Stimulated activated naive B cell treated with anti-CD40 and anti-IgM and Interleukin-4, amounts not matched to agents 10 μg/mL and 1 μg/mL and 100 μg/mL, for 72 hours (primary cell): ENCODE data around the gene C14orf180.

Experiments used
- ATAC-seq, 2 donors: fragments of 150-1000 bp; cut with Tn5 transposase; replicated peaks; 2 replicates each; pipeline ENCODE4 v1.10.0; 2021; ENCODE audit warnings: moderate library complexity in 1 of 2
- DNase-seq: peaks from one replicate; pipeline ENCODE4 v3.0.0; 2021
- H3K27ac Mint-ChIP-seq: one replicate; pipeline ENCODE4 v1.8.0; 2022; ENCODE audit warnings: mild to moderate bottlenecking, mixed read lengths
- H3K27me3 Mint-ChIP-seq, 2 donors: one replicate each; pipeline ENCODE4 v1.8.0; 2022; ENCODE audit warnings: mixed read lengths in 2 of 2
- H3K36me3 Mint-ChIP-seq, 2 donors: one replicate each; pipeline ENCODE4 v1.8.0; 2022; ENCODE audit warnings: mixed read lengths in 2 of 2, mild to moderate bottlenecking in 1 of 2
- H3K4me1 Mint-ChIP-seq, 2 donors: one replicate each; pipeline ENCODE4 v1.8.0; 2022; ENCODE audit warnings: mixed read lengths in 2 of 2, mild to moderate bottlenecking in 1 of 2
- H3K4me3 Mint-ChIP-seq, 2 donors: one replicate each; pipeline ENCODE4 v1.8.0; 2022; ENCODE audit warnings: mild to moderate bottlenecking in 2 of 2, mixed read lengths in 2 of 2, moderate library complexity in 1 of 2
- H3K9me3 Mint-ChIP-seq, 2 donors: one replicate each; pipeline ENCODE4 v1.8.0; 2022; ENCODE audit warnings: mixed read lengths in 2 of 2, mild to moderate bottlenecking in 1 of 2

C14orf180 gene

DNA sequence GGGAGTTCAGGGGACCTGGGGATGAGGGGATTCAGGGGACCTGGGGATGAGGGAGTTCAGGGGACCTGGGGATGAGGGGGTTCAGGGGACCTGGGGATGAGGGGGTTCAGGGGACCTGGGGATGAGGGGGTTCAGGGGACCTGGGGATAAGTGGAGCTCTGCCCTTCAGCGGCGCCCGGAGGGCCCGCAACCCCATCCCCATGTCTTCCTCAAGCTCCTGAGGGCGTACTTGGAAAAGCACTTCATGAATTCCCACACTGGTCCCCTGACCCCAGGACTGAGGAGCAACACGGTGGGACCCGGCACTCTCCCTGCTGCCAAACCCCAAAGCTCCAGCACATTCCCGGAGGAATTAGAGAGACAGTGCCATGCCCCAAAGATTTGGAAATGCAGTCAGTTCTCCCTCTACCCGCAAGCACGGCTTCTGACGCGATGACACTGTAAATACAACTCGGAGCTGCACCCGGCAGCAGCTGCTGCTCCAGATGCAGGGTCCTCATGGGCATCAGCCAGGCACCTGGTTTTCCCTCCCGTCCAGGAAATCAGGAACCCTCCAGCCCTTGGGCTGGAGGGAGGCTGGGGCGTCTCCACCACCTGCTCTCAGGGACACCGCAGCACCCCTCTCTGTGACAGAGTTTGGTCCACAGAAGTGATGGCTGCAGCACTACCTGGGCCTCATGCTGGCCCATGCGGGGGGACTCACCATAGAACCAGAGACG is 32.8 kb upstream of the C14orf180 start:
- H3K27me3 Mint-ChIP-seq, result peaks cover 56 to 60% of the 10 kb centered on the region in 2 donors
- DNase-seq (no peak), ATAC-seq (no peak)
- peaks cover 0 to 1% of the 10 kb centered on the region in 2 donors for H3K9me3 Mint-ChIP-seq
- H3K36me3 Mint-ChIP-seq, result no peaks in the 10 kb centered on the region
- H3K4me1 Mint-ChIP-seq, result no peaks in the 10 kb centered on the region
- no peak overlapping the region for H3K4me3 Mint-ChIP-seq
- H3K27ac Mint-ChIP-seq, result no peak overlapping the region

DNA sequence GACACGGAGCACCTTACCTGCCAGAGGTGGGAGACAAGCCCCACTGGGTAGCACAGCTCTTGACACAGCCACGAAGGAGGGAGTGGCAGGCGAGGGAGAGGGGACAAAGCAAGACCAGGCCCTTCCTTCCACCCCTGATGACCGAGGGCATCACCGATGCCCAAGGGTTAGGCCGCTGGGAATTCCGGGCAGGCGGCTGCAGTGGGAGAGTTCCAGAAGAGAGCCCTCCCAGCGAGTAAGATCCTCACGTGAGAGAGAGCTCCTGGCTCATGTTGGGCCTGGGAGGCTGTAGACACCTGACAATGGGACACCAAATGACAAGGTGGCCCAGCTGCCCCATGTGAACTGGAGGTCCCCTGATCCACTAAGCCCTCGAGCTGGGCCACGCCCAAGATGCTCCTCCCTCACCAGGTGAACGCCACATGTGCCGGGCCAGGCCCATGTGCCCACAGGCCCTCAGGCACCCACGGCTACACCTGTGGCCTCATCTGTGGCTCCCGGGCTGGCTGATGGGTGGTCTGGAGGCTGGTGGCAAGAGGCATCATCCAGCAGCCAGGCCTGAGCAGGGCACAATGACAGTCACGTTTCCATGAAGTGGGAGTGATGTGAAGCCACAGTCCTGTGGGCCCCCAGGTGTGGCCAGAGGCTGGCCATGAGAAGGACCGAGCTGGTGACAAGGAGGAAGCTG is 32.1 kb upstream of the C14orf180 start:
- DNase-seq (no peak), ATAC-seq (no peak)
- Mint-ChIP-seq H3K4me3 (no peak overlapping the region), H3K36me3 (no peaks in the 10 kb centered on the region), H3K27ac (no peak overlapping the region), H3K27me3 (peaks cover 49 to 61% of the 10 kb centered on the region in 2 donors), H3K9me3 (peaks cover 0 to 1% of the 10 kb centered on the region in 2 donors), H3K4me1 (no peaks in the 10 kb centered on the region)

DNA sequence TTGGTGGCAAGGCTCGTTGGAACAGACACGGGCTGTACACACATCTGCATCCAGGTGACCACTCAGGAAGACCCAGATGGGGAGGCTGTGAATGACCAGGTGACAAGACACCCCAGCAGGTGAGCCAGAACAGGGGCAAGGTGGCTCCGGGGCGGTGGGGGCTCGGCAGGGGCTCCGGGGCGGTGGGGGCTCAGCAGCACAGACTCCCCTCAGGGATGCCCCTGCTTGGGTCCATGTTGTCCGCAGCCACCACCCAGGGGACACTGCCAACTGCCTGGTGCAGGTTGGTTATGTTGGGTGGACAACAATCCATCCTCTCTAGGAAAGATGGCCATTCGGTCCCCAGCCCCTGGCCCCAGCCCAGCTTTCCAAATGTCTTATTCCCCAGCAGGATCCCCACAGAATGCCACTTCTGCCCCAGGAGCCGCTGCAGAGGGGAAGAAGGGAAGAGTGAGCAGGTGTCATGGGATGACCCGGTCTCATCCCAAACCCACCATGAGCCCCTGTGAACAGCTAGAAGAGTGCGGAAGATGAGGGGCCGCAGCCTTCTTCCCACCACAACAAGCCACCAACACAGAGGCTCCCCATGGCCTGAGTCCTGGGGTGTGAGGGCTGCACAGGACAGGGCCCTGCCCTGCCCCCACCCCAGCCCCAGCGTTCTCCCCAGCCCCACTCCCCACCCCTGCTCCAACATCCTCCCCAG is 31.4 kb upstream of the C14orf180 start:
- Mint-ChIP-seq H3K27me3 (peaks cover 49 to 60% of the 10 kb centered on the region in 2 donors), H3K4me1 (no peaks in the 10 kb centered on the region), H3K27ac (no peak overlapping the region), H3K4me3 (no peak overlapping the region), H3K36me3 (no peaks in the 10 kb centered on the region), H3K9me3 (peaks cover 0 to 1% of the 10 kb centered on the region in 2 donors)
- DNase-seq (no peak), ATAC-seq (no peak)

DNA sequence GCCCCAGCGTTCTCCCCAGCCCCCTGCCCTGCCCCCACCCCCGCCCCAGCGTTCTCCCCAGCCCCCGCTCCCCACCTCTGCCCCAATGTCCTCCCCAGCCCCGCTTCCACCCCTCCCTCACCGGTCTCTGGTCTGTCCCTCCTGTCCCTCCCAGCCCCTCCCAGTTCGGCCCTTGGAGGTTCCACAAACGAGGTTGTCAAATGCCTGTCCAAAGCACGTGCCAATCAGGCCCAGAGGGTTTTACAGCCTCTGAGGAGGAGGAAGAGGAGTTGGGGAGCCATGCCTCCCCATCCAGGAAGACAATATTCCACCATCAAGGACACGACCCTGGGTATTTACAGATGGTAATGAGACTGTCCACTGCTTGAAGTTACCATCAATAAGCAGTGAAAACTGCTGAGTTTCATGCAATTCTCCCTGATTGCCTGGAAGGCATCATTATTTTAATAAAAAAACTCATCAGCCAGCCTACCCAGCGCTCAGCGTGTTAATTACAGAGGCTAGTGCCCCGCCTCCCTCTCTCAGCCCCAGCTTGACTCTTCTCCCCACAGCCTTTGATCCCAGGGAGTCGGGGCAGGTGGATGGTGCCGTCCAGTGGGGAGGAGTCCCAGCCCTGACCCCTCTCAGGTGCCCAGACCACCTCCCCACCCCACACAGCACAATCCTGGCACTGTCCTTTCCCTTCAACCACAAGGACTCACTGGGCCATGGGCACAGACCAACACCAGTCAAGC is 30.6 kb upstream of the C14orf180 start:
- no peaks in the 10 kb centered on the region for H3K36me3 Mint-ChIP-seq
- peaks cover 47 to 52% of the 10 kb centered on the region in 2 donors for H3K27me3 Mint-ChIP-seq
- ATAC-seq, result no peak

DNA sequence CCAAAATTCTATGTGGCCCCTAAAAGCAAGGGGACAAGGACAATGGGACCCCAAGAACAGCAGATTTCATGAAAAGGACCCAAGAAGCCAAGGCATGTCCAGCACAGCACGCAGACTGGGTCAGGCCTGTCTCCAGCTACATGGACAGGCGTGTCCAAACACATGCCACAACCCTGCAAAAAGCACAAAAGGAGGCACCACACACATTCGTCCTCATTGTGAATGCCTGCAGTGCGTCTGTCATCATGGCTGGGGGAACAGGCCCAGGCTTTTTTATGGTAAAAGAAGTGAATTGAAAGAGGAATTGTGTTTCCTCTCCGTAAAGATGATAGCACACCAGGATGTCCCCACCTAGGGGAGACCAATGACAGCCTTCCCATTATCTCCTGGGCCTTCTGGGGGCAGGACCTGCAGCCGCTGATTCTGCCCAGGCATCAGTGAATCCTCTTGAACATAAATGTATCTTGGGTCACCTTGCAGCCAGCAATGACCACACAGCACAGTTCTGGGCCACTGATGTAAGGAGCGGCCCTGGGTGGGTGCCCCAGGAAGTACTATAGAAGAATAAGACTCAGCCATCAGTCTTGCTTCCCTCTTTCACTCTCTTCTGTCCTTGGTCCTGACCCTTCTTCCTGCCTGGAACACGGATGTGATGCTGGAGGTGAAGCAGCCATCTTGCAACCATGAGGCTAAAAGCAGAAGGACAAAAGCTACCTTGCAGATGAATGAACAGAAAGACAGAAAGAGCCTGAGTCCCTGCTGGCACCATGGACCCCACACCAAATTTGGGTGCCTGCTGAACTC is 29.8 kb upstream of the C14orf180 start:
- ATAC-seq (no peak), DNase-seq (no peak)
- Mint-ChIP-seq H3K36me3 (no peaks in the 10 kb centered on the region), H3K27me3 (peaks cover 41 to 44% of the 10 kb centered on the region in 2 donors), H3K27ac (no peak overlapping the region), H3K4me1 (no peaks in the 10 kb centered on the region), H3K9me3 (peaks cover 0 to 1% of the 10 kb centered on the region in 2 donors), H3K4me3 (no peak overlapping the region)

More for the DNA sequence above, 30.6 kb upstream of the C14orf180 start:
- Mint-ChIP-seq H3K4me1 (no peaks in the 10 kb centered on the region), H3K27ac (no peak overlapping the region), H3K4me3 (no peak overlapping the region), H3K9me3 (peaks cover 0 to 1% of the 10 kb centered on the region in 2 donors)
- DNase-seq, result no peak

DNA sequence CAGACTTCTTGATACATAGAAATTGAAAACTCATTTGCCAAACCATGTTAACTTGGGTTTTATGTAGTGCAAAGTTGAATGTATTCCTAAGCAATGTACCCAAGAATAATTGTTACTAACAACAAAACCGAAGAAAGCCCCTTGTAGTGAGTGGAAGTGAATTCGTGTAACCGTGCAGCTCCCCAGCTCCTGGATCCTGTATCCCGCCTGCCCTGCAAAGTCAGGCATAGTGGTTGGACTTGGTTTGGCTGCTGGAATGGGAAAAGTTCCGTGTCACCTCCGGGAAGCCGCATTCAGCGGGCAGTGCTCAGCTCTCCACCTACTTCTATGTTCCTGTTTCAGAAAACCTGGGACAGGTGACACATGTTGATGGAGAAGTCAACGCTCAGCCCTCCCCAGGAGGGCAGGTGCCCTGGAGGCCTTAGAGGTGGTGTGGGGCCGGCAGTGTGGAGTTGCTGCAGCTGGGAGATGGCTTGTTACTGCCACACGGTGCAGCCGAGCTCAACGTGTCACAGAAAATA is 29.2 kb upstream of the C14orf180 start:
- H3K36me3 Mint-ChIP-seq, result no peaks in the 10 kb centered on the region
- no peaks in the 10 kb centered on the region for H3K4me1 Mint-ChIP-seq
- no peak overlapping the region for H3K4me3 Mint-ChIP-seq
- ATAC-seq (no peak), DNase-seq (no peak)
- no peak overlapping the region for H3K27ac Mint-ChIP-seq
- peaks cover 0 to 1% of the 10 kb centered on the region in 2 donors for H3K9me3 Mint-ChIP-seq
- peaks cover 37 to 39% of the 10 kb centered on the region in 2 donors for H3K27me3 Mint-ChIP-seq

DNA sequence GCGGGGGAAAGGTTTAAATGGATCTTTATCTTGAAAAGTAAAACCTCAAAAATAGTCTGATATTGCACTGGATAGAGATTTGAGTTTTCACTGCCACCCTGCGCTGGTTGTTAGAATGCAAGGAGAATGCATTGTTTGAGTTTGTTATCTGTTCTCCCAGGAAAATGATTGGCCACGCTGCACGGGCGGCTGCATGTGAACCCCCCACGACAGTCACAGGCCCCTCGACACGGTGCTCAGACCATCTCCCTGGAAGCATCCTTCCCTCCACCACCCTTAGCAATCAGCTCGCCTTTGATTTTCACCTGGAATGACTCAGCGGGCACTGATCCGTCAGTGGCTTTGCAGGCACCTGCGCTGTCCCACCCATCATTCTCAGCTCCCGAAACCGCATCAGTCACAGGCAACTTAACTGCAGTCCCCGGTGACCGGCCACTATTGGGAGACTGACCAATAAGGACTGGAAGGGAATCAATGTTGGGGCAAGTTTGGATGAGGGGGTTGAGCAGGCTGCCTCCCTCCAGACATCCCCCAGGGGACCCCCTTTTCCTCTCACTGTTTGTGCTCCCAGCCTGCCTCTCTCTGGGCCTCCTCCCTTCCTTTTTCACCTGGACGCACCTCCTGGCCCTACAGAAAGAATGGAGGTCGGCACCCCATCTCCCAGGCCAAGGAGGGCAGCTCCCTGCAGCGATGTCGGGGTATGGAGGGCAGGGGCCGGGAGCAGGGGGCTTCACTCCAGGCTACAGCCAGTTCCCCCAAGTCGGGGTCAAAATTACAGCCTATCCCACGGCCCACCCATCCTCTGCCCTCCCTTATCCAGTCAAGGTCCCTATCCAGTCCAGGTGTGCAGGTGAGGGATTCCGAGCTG is 28.5 kb upstream of the C14orf180 start:
- no peak for DNase-seq
- H3K4me3 Mint-ChIP-seq, result no peak overlapping the region
- H3K27me3 Mint-ChIP-seq, result peaks cover 33 to 38% of the 10 kb centered on the region in 2 donors
- no peaks in the 10 kb centered on the region for H3K36me3 Mint-ChIP-seq
- no peak overlapping the region for H3K27ac Mint-ChIP-seq
- no peaks in the 10 kb centered on the region for H3K4me1 Mint-ChIP-seq
- peaks cover 0 to 1% of the 10 kb centered on the region in 2 donors for H3K9me3 Mint-ChIP-seq
- ATAC-seq, result no peak

DNA sequence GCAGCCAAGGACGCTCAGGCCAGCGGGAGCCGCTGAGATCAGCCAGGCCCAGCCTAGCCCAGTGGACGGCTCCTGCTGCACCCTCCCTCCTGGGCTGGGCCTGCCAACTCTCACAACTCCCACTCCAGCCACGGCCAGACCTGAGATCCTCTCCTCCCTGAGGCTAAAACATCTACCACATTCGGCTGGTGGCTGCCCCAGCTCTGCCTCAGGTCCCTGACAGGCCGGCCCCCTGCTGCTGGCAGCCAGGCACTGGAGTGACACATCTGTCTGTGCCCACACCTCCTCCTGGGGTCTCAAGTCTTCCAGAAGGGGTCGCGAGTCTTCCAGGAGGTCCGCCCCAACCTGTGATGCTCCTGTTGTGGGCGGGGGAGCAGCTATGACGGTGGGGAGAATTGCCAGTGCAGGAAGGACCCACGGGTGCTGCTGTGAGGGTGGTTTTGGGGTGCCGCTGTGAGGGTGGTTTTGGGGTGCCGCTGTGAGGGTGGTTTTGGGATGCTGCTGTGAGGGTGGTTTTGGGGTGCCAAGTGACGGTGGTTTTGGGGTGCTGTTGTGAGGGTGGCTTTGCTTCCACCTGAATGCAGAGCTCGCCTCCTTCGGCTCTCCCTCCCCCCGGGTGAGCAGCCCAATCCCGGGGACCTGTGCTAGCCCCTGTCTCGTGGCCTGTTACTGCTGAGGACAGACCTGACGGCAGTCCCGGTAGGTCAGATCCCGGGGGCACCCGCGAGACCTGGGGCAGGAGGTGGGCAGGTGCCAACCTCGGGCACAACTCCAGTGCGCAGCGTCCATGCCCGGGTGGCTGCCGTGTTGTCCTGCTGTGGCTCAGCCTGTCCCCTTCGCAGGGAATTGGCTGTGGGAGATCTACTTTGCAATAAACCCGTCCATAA is 27.5 kb upstream of the C14orf180 start:
- Mint-ChIP-seq H3K27me3 (peaks cover 25 to 28% of the 10 kb centered on the region in 2 donors), H3K36me3 (no peaks in the 10 kb centered on the region), H3K4me3 (no peak overlapping the region), H3K27ac (no peak overlapping the region), H3K4me1 (no peaks in the 10 kb centered on the region), H3K9me3 (peaks cover 0 to 1% of the 10 kb centered on the region in 2 donors)
- no peak for DNase-seq
- ATAC-seq, result no peak

DNA sequence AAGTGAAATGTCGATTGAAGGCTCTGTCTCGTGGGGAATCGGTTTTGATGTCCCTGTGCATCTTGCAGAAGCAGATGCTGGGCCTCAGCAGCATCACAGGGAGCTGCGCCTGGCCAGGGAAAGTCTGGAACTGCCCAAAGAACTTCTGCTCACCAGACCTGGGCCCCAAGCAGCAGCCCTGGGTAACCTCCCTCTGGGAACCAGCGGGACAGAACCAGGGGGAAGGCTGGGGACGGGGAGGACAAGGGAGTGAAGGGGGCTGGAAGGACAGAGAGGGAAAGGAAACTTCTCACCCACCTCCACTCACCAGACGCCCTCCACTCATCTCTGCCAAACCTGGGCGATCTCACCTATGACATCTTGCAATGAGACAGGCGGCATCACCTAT is 26.8 kb upstream of the C14orf180 start:
- Mint-ChIP-seq H3K4me3 (no peak overlapping the region), H3K27me3 (peaks cover 21 to 25% of the 10 kb centered on the region in 2 donors), H3K9me3 (peaks cover 0 to 1% of the 10 kb centered on the region in 2 donors), H3K27ac (no peak overlapping the region), H3K4me1 (no peaks in the 10 kb centered on the region), H3K36me3 (no peaks in the 10 kb centered on the region)
- ATAC-seq (no peak), DNase-seq (no peak)

DNA sequence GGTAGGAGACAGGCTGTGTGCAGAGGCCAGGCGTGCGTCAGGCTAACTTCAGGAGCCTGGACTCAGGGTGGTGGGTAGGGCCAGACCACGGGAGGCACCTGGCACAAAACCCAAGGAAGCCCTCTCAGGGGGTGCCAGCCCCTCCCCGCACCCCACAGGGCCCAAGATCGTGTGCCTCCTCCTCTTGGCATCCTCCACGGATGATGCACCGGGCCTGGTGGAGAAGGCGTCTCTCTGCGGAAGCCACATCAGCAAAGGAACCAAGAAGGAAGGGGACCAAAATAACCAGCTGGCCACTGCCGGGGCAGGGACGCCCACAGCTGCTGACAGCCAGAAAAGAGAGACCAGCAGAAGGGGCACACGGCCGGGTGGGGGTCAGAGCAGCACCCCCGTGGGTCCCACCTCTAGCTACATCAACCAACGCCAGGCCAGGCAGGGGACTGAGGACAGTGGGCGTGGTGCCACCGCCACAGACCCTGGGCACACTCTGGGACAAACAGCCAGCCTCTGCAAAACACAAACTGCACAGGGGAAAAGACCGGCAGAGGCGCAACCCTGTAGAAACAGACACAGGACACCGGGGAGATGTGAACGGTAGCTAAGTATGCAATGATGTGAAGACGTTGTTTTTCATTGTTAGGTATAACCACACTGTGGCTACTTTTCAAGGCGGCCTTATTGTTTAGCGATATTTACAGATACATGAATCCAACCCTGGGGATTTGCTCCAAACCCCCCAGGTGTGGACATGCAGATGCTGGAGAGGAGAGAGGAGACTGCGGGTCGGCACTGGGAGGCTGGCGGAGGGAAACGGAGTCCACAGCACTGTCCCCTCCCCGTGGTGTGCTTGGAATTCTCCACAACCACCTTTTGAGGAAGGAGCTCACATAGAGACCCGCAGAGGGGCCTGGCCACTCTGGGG is 26.1 kb upstream of the C14orf180 start:
- Mint-ChIP-seq H3K27me3 (peaks cover 19% of the 10 kb centered on the region in 2 donors), H3K27ac (no peak overlapping the region), H3K36me3 (no peaks in the 10 kb centered on the region), H3K4me3 (no peak overlapping the region), H3K9me3 (peaks cover 0 to 1% of the 10 kb centered on the region in 2 donors), H3K4me1 (no peaks in the 10 kb centered on the region)
- ATAC-seq, result no peak
- no peak for DNase-seq

DNA sequence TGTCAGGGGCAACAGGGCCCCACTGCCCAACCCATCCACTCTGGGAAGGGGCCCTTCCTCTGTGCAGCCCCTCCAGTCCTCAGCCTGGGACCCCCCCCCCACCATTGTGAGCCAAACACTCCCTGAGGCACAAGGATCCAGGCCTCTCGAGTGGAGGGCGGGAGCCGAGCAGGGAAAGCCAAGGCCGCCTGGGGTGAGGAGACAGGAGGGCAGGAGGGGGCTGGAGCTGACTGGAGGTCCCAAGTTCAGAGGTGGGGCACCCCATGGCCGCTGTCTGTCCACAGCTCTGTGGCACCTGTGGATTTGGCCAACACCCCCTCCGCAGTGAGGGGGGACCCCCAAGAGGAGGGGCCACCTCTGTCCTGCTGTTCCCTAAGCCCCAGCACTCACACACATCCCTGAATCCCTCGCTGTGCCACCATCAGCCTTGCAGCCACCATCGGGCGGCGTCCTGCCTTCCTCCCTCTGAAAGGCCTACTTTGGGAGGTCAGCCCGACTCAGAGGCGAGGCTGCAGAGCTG is 25.4 kb upstream of the C14orf180 start:
- H3K36me3 Mint-ChIP-seq, result no peaks in the 10 kb centered on the region
- H3K27me3 Mint-ChIP-seq, result peaks cover 19 to 20% of the 10 kb centered on the region in 2 donors
- ATAC-seq, result no peak

More for the DNA sequence above, 25.4 kb upstream of the C14orf180 start:
- no peak overlapping the region for H3K4me3 Mint-ChIP-seq
- H3K27ac Mint-ChIP-seq, result no peak overlapping the region
- DNase-seq, result no peak
- H3K4me1 Mint-ChIP-seq, result no peaks in the 10 kb centered on the region
- peaks cover 0 to 1% of the 10 kb centered on the region in 2 donors for H3K9me3 Mint-ChIP-seq
